GM18907 (cell line): ENCODE results near the gene MTMR2.
A peak's percentile ranks its signal among the peaks of the same experiment; 100 is the strongest.
"Not testable (repeated sequence)": the region's sequence is repeated elsewhere in the genome, so short reads cannot be mapped to it uniquely, and the experiment has no call there.

Source experiments
- ATAC-seq: cut with Tn5 transposase; IDR thresholded peaks from one replicate; pipeline ENCODE4 v1.9.1; 2021; ENCODE audit warnings: mild to moderate bottlenecking, moderate library complexity; ENCODE audit not compliant: unreplicated experiment

The MTMR2 gene

DNA sequence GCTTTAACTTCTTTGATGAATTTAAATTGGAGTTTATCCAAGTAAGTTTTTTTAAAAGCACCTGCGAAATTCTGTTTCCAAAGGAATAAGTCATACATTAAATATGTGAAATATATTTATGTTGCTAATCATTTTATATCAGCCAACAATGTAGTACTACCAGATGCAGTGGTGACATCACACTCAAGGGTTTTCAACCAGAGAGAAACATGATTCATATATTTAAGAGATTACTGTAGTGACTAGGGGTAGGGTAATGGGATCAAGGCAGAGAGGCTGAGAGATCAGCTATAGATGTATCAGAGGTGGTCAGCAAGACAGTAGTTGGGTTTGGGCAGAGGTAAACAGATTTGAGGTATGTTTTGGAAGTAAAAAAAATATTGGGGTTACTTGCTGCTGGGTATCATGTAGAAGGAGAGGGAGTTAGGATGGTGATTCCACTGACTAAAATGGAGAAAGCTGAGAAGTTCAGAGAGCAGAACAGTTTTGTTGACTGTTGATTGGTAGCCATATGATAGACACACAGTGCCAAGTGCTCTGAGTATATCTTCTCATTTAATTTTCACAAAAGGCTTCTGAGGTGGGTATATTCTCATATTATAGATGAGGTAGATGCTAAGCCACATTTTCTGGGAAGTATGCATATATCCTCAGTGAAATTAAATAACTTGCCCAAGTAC lies 94.2 kb downstream of the MTMR2 start:
- no peak for ATAC-seq

GRCh38 chr11:95827696-95828095 lies 96.2 kb downstream of the MTMR2 start:
- no peak for ATAC-seq

- ATAC-seq: no peak
Observed at GRCh38 chr11:95821640-95822039, 102.3 kb downstream of the MTMR2 start.

- ATAC-seq: peak; percentile 56
Observed at GRCh38 chr11:95816037-95816436, 107.9 kb downstream of the MTMR2 start.

DNA sequence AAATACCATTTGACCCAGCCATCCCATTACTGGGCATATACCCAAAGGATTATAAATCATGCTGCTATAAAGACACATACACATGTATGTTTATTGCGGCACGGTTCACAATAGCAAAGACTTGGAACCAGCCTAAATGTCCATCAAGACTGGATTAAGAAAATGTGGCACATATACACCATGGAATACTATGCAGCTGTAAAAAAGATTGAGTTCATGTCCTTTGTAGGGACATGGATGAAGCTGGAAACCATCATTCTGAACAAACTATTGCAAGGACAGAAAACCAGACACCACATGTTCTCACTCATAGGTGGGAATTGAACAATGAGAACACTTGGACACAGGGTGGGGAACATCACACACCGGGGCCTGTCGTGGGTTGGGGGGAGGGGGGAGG lies 112.9 kb downstream of the MTMR2 start:
- ATAC-seq: not testable (repeated sequence)

GRCh38 chr11:95806464-95806863 lies 117.4 kb downstream of the MTMR2 start:
- not testable (repeated sequence) for ATAC-seq

DNA sequence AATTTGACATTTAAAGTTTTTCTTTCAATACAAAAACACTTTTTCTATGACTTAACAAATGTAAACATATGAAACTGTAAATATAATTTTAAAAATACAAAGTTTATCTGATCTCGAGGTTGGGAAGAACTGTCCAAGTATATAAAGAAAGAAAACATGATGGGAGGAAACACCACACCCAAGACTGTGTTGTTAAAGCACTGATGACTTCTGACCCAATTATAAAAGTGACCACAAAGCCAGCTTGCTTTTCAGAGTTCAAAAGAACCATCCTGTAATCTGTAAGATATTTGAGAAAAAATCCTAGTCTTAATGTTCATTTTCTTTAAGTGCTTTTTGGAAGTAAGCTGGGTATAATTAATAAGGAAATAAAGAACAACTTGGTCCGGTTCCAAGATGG lies 118.0 kb downstream of the MTMR2 start:
- ATAC-seq: no peak

DNA sequence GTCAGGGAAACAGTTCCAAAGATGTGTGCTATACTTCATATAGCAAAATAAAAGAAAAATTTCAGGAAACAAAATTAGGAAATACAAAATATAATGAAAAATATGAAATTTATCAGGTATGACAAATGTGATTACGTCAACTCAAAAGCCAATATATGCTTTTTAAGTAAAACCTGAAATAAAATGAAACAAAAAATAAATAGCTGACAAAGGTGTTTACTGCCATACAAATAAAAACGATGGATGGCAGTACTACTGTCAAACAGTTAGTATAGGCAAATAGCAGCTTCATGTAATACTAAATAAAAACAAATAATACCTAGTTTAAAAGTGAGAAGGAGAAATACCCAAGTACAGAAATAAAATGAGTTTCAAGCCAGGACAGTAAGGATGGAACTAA lies 119.9 kb downstream of the MTMR2 start:
- no peak for ATAC-seq

- ATAC-seq: no peak
Observed at GRCh38 chr11:95802806-95803205, 121.1 kb downstream of the MTMR2 start.

DNA sequence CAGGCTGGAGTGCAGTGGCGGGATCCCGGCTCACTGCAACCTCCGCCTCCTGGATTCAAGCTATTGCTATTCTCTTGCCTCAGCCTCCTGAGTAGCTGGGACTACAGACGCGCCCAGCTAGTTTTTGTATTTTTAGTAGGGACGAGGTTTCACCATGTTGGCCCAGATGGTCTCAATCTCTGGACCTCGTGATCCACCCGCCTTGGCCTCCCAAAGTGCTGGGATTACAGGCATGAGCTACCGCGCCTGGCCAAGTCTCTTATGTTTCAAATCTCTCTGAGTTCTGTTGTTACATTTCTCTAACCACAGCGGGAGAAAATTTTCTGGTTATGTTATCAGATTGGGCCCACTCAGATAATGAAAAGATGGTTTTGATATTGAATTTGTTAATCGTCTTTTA lies 123.5 kb downstream of the MTMR2 start:
- no peak for ATAC-seq

DNA sequence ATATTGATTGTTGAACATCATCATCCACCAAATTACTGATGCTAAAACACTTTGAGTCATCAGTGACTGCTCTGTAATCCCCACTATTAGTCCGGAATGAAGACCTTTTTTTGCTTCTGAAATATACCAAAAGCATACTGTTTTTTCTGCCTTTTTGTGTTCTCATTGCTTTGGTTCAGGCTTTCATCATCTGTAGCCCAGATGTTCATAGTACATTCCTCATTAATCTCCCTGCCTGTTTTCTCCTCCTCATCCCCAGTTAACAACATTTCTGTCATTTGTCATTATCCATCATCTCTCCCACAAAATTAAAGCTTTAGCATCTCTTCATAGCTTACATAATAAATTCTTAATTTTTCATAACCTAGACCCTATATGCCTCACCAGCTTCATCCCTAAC lies 124.4 kb downstream of the MTMR2 start:
- no peak for ATAC-seq

DNA sequence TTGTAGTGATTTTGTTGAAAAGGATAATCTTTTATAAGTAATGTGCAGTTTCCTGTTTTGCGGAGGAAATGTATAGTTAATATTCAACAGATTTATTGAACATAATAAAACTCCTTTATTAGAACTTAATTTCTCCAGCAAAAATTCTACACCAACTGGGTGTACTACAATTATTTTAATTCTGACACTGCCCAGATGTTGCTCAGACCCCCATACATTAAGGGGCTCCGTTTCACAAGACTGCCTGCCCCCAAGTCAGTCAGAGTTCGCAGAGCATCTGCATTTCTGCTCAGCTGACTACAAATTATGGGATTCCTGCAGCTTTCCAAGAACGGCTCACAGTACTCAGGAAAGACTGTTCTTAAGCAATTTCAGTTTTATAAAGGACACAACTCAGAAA lies 127.4 kb downstream of the MTMR2 start:
- ATAC-seq: no peak

- ATAC-seq: no peak
Observed at GRCh38 chr11:95795627-95796295, 128.1 kb downstream of the MTMR2 start.

GRCh38 chr11:95794086-95794485 lies 129.8 kb downstream of the MTMR2 start:
- no peak for ATAC-seq

DNA sequence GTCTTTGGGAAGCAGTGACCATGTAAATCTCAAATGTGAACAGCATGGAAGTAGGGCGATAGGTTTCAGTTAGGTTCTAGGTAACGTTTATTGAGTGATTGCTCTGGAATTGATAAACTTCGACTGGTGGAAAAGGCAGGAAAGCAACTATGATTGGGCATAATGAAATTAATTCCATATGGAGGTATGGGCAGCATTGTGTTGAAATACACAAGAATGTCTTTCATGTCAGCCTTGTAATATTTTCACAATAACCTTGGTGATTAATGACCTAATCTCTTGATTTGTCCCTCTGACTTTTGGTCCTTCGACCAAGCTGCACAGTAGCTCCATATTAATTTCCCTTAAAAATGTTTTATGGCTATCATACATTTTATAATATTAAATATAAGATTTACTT lies 130.8 kb downstream of the MTMR2 start:
- no peak for ATAC-seq

DNA sequence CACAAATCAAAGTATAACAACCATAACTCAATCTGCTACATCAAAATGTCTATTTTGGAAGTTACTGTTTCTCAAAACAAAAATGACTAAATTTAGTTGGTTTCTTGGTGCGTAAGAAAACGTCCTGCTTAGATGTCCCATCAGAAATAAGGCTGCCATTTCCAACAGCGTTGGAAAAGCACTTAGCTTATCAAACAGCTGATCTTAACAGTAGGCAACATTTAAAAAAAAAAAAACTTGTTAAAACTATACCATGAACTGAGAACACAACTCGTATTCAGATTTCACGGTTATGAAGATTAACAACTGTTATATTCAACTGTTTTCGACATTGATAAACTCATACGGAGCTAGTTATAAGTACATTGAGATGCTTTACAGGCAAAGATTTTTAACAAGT lies 131.2 kb downstream of the MTMR2 start:
- ATAC-seq: no peak

DNA sequence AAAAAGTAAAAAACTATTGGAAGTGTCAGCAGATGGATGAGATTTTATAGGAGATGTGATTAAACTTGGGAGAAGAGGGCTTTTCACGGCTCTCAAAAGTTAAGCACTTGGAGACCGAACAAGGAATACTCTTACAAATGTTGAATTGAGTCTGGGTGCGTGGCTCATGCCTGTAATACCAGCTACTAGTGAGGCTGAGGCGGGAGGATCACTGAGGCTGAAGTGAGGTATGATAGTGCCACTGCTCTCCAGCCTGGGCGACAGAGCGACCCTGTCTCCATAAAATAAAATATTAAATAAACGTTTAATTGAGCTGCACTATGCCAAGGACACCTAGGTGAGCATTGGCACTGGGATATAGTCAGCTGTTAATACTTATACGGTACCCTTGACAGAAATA lies 131.7 kb downstream of the MTMR2 start:
- ATAC-seq: no peak

- no peak for ATAC-seq
Observed at GRCh38 chr11:95791709-95792033, 132.2 kb downstream of the MTMR2 start.

- ATAC-seq: no peak
Observed at GRCh38 chr11:95790933-95791708, 132.8 kb downstream of the MTMR2 start.

DNA sequence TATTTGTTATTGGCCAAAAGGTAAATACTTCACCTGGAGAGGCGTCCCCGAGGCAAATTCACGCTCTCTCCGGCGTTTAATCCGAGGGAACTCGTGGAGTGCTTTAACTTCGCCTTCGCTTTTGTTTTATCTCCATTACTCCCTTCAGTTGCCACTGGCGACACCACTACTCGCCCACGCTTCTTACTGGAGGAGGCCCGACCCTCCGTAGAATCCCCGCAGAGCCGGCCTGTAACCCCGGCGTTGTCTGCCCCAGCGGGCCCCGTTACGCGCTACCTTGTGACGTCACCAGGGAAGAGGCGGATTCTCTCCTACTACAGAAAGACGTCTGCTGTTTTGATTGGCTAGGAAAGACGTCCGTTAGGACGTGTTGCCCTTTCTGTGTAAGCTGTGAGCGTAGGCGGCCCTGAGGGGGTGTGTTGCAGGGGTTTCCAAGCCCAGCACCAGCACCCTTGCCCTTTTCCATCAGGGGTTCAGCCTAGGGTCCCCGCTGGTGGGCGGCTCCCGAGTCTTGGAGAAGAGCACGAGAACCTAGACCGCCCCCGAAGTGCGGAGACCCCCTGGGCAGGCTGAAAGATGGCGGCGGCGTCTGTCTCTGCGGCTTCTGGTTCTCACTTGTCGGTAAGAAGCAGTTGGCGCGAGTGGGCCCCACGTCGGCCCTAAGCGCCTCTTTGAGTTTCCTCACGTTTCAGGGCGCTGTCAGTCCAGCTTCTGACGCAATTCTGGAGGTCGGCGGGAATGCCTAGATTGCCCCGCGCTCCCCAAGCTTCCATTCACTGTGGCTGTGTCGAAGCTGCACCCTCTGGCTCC lies 133.6 kb downstream of the MTMR2 start, which contains the start of gene CEP57:
Gene CEP57, plus strand, starts transcription at position 376 of the 810 bp plus-strand sequence. Its CDS starts 201 bp downstream, at position 577.
- ATAC-seq: peak; percentile 80

DNA sequence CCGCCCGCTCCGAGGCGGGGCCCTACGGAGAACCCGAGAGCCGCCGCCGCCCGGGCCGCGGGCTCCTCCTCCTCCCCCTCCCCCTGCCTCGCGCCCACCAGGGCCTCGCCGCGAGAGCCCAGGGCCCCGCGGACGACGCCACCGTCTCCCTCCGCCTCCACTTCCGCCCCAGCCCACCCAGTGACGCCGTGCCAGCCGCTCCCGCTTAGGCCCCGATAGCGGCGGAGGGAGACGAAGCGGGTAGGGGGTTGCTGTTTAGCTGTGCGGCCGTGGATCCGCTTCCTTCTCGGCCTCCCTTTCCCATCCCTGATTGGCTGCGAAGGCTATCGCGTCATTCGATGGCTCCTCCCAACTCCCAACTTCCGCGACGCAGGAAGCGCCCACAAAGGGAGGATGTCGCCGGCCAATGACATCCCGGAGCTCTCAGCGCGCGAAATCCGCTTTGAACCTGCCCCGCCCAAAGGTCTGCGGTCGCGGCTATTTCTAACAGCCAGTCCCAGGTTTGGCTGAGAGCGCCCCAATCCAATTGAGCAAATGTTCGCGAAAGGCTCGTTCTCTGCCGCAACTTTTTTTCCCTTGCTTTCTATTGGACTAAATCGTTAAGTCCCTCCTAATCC lies 134.3 kb downstream of the MTMR2 start, which contains the start of gene FAM76B:
Gene FAM76B, minus strand, starts transcription at position 277 of the 617 bp plus-strand sequence. CDS start 304 bp downstream, outside the sequence.
- ATAC-seq: peak; percentile 82
